ENCODE measurements around the gene KSR2. TPM values are rescaled to one million over a fixed set of nuclear protein-coding genes. Genes with fewer than 3 reads are reported as not detected.

KSR2 gene
- total and polyA plus RNA-seq, 10 of the 15 experiments (the other 5 are each of a cell fraction or from before 2014, with no cell fraction given), result under 0.01 to 1.5 (median 0.01) TPM; not detected in 3

GRCh38 chr12:117427211-117427610 lies 541.6 kb downstream of the KSR2 start (continued):
- TF ChIP-seq SIX5 (IDR thresholded peaks at IDR 0.05; ENCODE audit: low read depth, low read length, severe bottlenecking), result no peak
- no peak for TF ChIP-seq SP1 (IDR thresholded peaks at IDR 0.05; ENCODE audit: low read depth, low read length)
- TF ChIP-seq MTA3 (IDR thresholded peaks at IDR 0.05; ENCODE audit: borderline replicate concordance, low read length), result no peak
- no peak for TF ChIP-seq ZNF687 (IDR thresholded peaks at IDR 0.05)
- no peak for TF ChIP-seq STAT1 (conservative IDR thresholded peaks at IDR 0.05)
- no peak for TF ChIP-seq NFYA (IDR thresholded peaks at IDR 0.05; ENCODE audit: borderline replicate concordance, low read depth, low read length)

GRCh38 chr12:117421987-117422386 lies 546.8 kb downstream of the KSR2 start:
- no peaks in the 10 kb centered on the region for H3K4me1 ChIP-seq (ENCODE audit: control insufficient read depth, insufficient read depth, low read length)
- WGBS (ENCODE audit: insufficient coverage, insufficient replicate concordance, low lambda C conversion rate, missing lambda C conversion rate), result 3% methylated on average over 2 of the region's 2 CpGs
- H2AFZ ChIP-seq (ENCODE audit: control insufficient read depth, low read depth, low read length), result no peak overlapping the region
- CTCF ChIA-PET, result no interaction called here
- DNase-seq (ENCODE audit: low read depth, low spot score), result no peak
- no peak for FAIRE-seq
- no peaks in the 10 kb centered on the region for H4K20me1 ChIP-seq (ENCODE audit: control insufficient read depth, insufficient read depth)
- POLR2A ChIA-PET, result no interaction called here
- BruUV-seq (replicated peaks), result no TSS peak
- H3K9me3 ChIP-seq (replicated peaks; ENCODE audit: control insufficient read depth, insufficient read depth, low read length), result no peaks in the 10 kb centered on the region
- ATAC-seq, result no peak
- H3K4me2 ChIP-seq (ENCODE audit: control insufficient read depth, insufficient read depth), result no peak overlapping the region
- H3K79me2 ChIP-seq (ENCODE audit: control insufficient read depth, insufficient read depth, low read length), result no peaks in the 10 kb centered on the region
- no peak overlapping the region for H3K4me3 ChIP-seq
- in situ Hi-C loops (cut with MboI), result no loop called here
- SMC1A ChIA-PET (ENCODE audit: uncharacterized antibody, unreplicated experiment), result no interaction called here
- intact Hi-C loops (cut with micrococcal nuclease; ENCODE audit: unreplicated experiment), result no loop called here
- H3K27me3 ChIP-seq (replicated peaks in 1 of 2; ENCODE audit: control insufficient read depth in 2 of 2, insufficient read depth in 2 of 2, low read length in 1 of 2), result no peaks in the 10 kb centered on the region
- no peaks in the 10 kb centered on the region for H3K36me3 ChIP-seq (ENCODE audit: control insufficient read depth in 2 of 2, insufficient read depth in 2 of 2, low read length in 1 of 2)
- H3K9ac ChIP-seq (ENCODE audit: control insufficient read depth, insufficient read depth, low read length), result no peak overlapping the region
- RAD21 ChIA-PET (ENCODE audit: unreplicated experiment), result no interaction called here
- no peak overlapping the region for H3K27ac ChIP-seq (ENCODE audit: control insufficient read depth, insufficient read depth)
- TF ChIP-seq FOXK2 (IDR thresholded peaks at IDR 0.05) (no peak), NFYB (IDR thresholded peaks at IDR 0.05; ENCODE audit: insufficient read depth, low read depth, low read length) (no peak), SREBF1 (IDR thresholded peaks at IDR 0.05; ENCODE audit: low read length) (no peak), BHLHE40 (IDR thresholded peaks at IDR 0.05; ENCODE audit: borderline replicate concordance in 1 of 2, low read depth in 2 of 2, low read length in 1 of 2) (no peak), MTA2 (IDR thresholded peaks at IDR 0.05; ENCODE audit: low read depth) (no peak), POLR2AphosphoS5 (IDR thresholded peaks at IDR 0.05; ENCODE audit: low read length) (no peak), ZNF687 (IDR thresholded peaks at IDR 0.05) (no peak), ZBED1 (IDR thresholded peaks at IDR 0.05; ENCODE audit: borderline replicate concordance) (no peak), NRF1 (conservative IDR thresholded peaks at IDR 0.05; ENCODE audit: low read depth, low read length) (no peak), ZNF384 (IDR thresholded peaks at IDR 0.05; ENCODE audit: borderline replicate concordance, low read depth, low read length) (no peak), MYB (IDR thresholded peaks at IDR 0.05; ENCODE audit: borderline replicate concordance, low read depth, low read length) (no peak), STAT1 (conservative IDR thresholded peaks at IDR 0.05) (no peak), POLR2A (IDR thresholded peaks at IDR 0.05; ENCODE audit: low read depth, low read length) (no peak), MXI1 (IDR thresholded peaks at IDR 0.05; ENCODE audit: low read depth, low read length) (no peak)

Data from GM12878 (cell line).